HG02840 (cell line): Measurements from ENCODE around the gene CA10.

Experiments
- ATAC-seq: cut with Tn5 transposase; IDR thresholded peaks from one replicate; pipeline ENCODE4 v1.9.1; 2021; ENCODE audit warnings: mild to moderate bottlenecking, moderate library complexity, moderate number of reproducible peaks; ENCODE audit not compliant: unreplicated experiment, low FRiP score

The CA10 gene

DNA sequence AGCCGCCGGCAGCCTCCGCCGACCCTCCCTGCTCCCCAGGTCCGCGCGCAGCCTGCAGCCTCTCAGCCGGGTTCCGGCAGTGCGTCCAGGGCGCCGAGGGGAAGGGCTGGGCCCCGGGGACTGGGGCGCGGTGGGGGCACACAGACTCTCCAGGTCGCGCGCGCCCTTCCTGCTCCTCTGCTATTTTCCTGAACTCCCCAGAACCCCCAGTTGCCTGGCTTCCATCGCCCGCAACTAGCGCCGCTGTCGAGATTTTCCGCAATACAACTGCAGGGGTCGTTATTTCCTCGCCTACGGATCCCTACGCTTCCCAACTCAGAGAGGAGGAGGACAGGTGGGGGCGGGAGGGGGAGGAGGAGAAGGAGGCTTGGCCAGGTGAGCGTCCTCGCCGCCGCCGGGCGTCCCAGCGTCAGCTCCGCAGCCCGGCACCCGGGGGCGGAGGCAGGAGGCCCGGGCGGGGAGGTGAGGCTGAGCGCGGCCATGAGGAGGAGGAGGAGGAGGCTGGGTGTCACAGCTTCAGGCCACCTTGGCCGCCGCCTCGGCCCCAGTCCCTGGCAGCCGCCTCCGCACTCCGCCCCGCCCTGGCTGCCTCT is at the start of gene CA10:
TSS of gene CA10 (minus strand) at position 265 of the 593 bp plus-strand sequence.
- no peak for ATAC-seq

DNA sequence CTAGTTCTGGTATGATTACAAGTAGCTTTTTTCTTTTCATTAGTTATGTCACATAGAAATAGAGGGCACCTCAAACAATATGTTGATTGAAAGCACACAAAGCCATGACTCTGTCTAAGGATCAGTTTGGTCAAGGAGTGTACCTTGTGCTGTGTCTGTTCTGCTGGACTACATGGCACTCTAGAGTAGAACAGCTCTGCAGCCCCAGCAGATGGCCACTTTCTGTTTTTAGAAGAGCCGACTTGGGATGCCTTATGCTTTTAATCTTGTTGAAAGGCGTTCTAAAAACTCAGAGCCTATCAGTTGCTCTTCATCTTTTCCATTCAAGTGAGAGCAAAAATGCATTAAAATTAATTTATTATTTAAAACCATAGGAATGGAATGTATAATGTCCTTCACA is 49.3 kb upstream of the CA10 start:
- ATAC-seq, result no peak

DNA sequence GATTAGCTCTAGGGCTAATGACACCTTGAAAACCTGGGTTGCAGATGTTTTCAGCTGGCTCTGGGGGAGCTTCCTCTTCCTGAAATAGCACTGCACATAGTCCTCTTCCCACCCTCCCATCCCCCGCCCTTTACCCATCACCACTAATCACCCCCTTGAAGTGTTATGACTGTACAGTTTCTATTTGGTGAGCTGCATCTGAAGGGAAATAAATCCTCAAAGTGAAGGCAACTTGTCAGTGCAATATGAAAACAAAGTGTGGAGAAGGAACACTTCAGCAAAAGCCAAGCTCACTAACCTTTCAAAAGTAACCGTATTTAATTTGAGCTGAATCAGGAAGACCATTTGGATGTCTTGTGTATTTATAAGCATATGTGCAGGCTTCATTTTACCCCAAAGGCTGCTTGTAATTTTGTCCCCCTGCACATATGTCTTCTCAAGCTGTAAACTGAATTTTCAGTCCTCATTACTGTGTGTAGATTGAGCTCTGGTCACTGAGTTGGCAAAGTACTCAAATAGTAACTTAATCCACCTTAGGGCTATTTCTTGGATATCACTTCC is 44.1 kb upstream of the CA10 start:
- ATAC-seq, result no peak

DNA sequence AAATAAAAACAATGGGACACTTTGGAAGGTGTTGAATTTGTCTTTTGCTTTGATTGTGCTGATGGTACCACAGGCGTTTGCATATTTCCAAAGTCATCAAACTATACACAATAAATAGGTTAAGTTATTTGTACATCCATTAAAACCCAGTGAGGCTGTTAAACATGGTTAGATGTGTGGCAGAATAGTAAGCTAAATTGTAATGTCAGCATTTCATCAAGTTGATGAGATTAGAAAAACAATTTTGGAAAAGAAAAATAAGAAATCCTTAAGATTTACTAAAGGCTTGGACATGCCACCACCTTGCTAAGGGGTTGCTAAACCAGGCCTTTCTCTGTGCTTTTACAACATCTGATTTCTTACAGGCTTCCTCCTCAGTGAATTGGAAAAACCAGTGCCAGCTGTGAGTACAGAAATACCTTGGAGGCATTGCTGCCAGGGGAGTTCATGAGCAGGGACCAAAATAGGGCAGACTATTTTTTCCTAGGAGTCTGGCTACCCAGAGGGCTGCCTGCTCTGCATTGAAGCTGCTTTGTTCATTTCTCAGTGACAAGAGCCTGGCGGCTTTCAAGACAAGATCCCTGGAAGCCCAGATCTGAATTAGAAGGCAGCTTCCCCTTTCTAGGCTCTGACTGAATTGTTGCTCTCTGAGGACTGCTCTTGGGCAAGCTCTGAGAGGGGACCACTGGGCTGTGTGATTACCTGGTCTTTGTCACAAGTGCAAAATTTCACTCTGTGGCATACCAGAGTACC is 43.4 kb upstream of the CA10 start:
- no peak for ATAC-seq

DNA sequence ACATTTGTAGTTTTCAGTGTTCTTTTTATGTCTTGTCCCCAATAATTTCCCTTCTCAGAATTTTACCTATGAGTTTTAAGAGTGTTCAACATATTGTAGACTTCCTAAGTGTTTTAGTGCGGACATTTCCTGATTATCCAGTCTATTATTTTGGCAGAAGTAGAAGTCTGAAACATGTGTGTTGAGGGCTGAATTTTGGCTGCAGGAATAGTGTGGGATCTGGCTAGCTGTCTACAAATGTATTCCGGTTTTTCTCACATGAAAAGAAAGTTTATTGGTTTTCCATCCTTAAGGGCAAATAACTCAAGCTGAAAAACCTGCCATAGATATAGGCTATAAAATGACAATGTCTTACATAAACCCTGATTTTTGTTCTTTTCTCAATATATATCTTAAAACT is 33.0 kb upstream of the CA10 start:
- no peak for ATAC-seq

DNA sequence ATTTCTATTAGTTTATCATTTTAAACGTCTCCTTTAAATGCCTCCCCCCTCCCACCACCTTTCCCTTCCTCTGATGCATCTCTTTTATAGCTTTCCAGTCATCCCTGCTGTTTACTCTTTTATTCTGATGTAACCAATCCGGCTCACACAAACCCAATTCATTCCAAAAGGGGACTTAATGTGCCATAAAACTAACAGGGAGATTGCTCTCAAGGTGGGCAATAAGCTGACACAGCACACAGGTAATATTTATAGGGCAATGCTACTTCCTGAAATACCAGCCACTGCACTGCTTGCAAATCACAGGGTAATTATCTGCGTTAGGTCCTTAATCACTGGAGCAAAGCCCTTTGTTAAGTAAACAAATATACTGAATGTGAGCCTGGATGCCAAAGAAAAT is 23.3 kb upstream of the CA10 start:
- no peak for ATAC-seq

DNA sequence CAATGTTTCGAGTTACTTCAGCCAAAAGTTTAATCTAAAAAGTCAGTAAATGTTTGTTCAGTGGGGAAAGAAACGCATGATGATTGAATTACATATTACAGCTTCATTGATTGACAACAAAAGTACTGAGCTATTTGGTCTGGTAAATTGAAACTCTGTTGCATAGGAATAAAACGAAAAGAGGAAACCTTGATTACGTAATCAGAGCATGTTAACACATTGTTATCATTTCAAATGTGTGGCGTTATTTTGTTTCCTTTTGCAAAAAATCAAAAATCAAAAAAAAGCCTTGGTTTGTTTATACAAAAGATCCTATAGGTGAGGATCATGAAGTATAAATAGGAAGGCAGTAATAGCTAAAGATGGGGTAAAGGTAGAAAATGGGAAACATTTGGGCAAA is 19.5 kb upstream of the CA10 start:
- no peak for ATAC-seq

DNA sequence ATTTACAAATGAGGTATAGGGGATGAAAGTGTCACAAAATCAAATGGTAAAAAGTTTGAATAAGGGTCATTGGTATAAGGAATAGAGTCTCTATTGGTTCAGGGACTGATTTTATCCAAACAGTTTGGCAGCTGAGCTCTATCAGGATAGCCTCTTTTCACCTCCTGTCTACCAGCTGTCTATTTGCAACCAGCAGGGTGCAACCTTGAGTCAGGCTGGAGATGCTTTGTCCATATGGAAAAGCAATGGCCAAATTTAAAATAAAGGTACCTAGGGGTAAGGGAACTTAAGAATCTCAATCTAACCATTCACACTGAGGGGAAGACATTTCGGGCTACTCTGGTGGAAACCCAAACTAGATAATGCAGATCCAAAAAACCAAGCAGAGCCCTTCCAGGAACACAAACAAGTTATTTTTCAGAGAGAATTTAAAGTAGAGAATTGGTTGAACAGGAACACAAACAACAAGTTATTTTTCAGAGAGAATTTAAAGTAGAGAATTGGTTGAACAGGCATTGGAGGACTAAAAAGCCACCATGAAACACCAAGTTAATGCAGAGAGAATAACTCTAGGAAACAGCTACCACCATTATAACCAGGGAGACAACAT is 12.6 kb upstream of the CA10 start:
- ATAC-seq, result no peak

DNA sequence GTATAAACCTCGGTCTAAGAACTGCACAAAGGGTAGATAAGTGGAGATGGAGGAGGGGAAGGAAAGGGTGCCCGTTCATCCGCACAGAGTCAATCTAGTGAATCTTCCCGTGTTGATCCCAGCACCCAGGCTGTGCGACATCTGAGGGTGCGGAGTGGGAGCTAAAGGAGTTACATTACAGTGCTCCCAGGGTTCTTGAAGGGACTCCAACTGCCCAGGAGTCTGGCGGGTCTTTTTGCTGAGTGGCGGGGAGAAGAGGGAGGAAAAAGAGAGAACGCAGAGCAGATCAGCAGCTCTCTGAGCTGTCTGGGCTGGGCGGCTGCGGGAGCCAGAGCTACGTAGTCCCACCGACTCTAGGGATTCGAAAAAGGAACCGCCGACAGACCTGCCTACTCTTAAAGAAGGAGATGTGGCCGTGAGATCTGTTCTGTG is 1.6 kb upstream of the CA10 start:
- no peak for ATAC-seq

DNA sequence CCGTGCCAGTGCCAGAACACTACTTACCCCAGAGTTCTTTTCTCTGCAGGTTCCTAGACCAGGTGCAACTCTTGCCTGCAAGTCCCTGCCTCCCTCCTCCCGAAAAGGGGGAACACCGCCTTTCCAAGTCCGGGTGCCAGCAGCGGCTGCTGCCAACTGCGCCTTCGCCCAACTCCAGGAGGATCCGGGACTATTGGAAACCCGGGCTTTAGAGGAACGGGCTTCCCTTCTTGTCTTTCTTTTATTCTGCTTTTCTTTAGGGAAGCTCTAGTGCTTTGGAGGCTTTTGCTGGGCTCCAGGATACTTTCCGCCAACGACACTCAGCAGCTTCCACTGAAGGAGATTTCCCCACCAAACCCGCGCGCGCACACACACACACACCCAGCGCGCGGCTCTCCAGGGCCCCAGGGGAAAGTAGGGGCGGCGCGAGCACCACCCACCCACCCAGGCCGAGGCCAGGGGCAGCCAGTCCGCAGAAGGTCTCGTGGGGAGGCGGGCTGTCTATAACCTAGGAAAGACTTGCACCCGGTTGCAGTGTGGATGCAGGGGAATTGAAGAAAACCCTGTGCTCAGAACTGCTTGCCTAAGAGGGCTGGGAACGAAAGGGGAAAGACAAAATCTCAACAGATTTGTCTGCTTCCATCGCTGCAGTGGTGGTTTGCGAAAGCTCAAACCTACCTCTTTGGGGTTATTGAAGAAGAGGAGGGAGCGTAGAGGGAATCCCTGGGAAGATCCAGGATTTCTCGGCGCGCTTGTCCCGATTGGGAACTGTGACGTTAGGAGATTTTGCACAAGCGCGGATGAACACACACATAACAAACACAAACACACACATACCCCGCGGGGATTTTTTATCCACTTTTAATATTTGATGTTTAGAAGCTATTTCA is 977 bp upstream of the CA10 start:
- no peak for ATAC-seq

DNA sequence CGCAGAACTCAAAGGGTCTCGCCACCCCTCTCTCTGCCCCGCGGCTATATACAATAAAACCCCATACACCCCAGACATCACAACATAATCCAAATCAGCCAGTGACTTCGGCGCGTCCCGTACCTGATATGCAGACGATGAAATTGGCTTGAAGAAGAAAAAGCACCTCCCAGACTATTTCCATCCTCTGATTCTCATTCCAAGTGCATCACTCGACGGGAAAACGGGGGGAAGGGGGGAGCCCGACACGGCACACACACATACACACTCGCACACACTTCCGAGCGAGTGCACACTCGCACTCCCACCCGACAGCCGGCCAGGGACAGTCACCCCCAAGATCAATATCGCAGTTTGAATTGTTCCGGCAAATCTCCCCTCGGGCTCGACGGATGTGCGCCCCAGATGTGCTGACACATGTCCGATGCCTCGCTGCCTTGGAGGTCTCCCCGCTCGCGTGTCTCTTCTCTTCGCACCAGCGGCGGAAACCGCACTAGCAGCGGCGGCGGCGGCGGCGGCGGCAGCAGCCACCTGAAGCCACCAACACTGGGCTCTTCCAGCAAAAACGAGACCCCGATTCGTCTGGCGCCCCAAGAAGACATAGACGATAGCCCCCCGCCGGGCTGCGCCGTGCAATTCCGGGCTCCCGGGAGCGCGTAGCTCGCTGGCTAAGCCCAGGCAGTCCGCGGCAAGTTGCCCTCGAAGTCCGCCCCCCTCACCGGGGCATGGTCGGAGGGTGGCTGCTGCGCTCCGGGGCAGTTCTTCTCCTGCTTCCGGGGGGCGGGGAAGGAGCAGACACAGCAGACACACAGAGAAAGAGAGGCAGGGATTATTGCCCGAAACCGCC is 688 bp downstream of the CA10 start:
- ATAC-seq, result no peak

DNA sequence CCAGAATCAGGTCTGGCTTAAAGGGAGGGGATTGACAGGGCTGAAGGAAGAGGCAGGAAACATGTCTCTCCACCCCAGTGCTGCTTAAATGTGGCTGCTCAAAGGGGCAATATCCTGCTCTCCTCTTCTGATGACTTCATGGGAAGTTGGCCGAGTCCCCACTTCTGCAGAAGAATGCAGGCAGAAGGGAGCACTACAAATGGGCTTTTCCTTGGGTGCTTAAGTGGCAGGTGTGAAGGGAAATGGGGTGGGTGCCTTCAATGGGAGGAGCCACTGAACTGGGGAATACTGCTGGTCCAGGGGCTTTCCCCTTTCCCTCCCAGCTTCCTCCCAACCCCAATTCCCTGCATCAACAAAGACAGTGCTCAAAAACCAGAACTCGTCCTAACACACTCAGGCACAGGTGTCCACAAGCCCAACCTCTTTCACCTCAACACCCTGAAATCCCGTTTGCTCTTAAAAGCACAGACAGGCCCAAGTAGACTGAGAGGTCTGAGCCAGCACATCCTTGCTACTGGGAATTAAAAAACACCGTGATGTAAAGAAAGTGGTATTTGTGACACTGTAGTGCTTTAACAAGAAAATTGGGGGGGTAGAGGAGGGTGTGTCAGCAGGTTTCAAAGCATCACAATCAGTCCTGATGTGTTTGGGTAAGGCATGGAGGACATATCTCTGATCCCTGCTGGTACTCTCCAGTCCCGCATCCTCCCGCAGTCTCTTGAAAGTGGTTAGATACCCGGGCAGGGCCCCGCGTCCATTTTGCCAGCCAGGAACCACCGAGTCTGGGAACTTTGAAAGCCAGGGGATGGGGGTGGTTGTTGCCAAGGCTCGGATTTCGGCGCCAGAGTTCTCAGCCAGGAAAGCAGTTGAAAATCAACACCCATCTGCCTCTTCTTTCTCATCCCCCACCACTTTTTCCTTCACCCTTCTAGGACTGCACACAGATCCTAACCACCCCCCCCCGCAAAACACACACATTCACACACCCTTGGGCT is 1.6 kb downstream of the CA10 start:
- ATAC-seq, result no peak

DNA sequence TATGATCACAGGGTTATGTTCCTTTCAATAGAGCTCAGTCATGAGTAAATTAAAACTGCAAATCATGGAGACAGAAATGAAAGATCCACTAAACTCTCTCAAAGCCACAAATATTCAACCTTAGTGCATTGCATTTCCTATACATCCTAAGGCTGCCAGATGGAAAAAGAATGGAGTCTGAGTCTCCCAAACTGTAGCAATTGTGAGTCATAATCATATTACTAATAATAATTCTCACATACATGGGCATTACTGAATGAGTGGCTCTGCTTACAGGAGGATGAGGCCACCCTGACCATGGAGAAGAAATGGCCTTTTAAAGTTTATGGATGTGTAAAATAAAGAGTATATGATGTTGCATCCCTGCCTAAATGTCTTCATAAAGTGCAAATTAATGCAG is 3.2 kb downstream of the CA10 start:
- ATAC-seq, result no peak

DNA sequence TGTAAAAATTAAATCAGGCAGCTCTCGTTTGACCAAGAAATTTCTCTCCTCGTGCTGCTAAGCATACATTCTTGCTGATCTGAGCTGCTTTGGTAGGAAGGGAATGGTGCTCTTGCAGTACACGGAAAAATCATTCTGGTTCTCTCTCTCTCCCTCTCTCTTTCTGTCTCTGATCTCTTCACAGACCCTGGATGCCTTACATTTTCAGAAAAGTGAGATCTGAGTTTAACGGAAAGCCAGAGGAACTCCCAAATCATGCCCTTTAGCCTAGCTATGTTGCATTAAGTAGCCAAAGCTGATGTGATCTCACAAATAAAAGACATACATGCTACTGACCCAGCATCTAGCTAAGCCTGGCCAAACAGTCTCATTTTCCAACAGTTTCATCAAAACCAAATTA is 4.0 kb downstream of the CA10 start:
- no peak for ATAC-seq

DNA sequence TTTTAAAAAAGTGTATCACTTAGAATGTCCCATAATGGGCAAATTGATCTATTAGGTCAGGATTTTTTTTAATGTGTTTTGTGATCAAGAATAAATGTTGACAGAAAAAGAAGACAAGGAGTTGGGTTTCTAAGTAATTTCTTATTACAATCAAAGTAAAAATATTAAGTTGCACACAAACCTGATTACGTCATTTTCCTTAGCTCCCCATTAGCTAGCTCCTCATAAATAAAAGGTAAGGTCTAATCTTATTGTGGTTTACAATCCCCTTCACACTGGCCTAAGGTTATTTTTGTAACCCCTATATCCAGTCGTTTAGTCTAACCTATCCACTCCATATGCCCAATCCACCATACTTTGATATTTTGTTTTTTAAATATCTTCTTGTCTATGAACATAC is 7.6 kb downstream of the CA10 start:
- ATAC-seq, result no peak

DNA sequence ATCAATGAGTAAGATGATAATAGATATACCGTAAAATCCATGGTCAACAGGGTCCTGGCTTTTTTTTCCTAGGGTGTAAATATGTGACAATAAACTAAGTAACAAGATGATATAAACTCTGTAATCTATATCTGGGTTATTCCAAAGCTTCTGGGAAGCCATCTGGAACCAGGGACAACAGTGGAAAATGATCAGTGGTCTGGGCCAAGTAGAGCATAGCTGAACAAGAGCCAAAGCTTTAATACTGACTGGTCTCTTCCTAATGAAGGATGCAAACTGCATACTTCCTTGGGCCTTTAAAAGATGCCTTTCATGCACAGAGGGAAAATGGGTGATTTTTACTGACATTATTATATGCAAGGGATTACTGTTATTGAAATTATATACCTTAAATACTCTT is 8.9 kb downstream of the CA10 start:
- no peak for ATAC-seq

DNA sequence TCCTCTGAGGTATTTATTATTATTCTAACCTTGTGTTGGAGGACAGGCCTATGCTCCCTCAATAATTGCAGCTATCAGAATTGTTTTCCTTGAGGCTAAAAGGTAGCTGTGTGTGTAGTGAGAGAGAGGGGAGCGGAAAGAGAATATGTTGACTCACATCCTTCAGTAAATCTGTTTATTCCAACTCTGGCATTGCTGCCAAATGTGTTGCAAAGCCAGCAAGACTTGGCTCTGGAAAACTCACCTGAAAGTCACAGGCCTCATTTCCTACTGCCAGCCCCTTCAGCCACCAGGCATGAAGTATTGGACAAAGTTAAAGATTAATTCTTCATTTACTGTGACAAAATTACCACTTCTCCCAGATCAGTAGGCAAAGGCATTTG is 9.6 kb downstream of the CA10 start:
- no peak for ATAC-seq

DNA sequence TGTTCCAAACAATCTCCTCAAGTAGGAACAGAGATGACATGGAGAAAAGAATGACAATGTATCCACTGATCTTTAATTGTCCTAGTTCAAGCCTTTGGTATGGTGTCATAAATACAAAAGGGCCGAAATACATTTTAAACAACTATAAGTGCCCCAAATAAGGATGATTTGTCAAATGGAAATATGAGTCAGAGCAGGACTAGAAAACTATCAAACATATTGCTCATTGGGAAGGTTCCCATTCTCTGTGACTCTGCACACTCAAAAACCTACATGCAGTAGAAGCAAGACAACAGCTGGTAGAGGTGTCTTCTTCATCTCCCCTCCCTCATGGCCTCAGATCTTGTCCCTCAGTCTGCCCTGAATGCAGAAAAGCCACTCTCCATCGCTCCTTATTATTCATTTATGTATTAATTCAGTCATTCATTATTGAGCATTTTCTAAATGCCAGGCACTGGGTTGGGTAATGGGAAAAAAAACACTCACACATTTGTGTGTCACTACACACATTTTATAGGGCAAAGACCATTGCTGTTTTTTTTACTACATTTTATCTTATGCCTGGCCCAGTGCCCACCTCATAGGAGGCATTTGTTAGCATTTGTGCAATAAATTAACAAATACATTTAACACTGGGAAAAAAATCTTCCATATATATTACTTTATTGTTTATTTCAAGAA is 10.1 kb downstream of the CA10 start:
- ATAC-seq, result no peak
